ENCODE measurements around the gene PEPD.

PEPD gene

GRCh38 chr19:33393286-33394005 is 128.1 kb downstream of the PEPD start:
- no peak for DNase-seq

DNA sequence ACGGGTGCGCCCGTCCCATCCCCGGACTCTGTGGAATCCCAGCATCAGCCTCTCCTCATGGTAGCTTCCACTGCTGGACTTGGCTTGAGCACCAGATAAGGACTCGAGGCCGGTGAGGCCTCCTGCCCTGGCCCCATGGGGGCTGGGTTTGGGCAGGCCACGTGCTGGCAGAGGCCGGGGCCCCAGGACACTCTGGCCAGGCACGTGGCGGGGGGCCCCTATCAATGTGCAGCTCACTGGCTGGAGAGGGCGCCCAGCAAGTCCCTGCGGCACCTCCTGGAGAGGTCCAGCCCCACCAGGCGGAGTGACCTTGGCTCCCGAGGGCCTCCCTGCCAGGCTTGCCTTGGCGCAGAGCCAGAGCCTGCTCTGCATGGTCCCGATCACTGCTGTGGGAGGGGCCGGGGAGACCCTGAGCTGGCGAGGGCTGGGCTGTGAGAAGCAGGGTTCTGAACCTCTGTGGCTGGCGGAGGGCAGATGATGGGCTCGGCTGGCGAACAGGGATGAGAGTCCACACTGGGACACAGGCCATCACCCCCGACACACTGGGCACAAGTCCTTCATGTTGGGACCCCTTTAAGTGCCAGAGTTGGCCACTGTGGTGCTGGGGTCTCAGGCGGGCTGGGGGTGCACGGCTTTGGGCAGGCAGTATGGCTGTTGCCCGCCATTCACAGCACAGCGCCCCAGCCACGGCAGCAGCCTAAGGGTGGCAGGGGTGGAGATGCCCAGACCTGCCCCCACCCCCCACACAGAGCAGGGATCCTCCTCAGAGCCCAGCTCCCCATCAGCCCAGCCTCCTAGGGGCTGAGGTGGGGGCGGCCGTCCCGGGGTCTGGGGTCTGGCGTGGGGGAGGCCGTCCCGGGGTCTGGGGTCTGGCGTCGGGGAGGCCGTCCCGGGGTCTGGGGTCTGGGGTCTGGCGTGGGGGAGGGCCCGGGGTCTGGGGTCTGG is 129.0 kb downstream of the PEPD start:
- no peak for DNase-seq

GRCh38 chr19:33391631-33392249 is 129.9 kb downstream of the PEPD start:
- no peak for DNase-seq

GRCh38 chr19:33390908-33391630 is 130.5 kb downstream of the PEPD start:
- DNase-seq: no peak

DNA sequence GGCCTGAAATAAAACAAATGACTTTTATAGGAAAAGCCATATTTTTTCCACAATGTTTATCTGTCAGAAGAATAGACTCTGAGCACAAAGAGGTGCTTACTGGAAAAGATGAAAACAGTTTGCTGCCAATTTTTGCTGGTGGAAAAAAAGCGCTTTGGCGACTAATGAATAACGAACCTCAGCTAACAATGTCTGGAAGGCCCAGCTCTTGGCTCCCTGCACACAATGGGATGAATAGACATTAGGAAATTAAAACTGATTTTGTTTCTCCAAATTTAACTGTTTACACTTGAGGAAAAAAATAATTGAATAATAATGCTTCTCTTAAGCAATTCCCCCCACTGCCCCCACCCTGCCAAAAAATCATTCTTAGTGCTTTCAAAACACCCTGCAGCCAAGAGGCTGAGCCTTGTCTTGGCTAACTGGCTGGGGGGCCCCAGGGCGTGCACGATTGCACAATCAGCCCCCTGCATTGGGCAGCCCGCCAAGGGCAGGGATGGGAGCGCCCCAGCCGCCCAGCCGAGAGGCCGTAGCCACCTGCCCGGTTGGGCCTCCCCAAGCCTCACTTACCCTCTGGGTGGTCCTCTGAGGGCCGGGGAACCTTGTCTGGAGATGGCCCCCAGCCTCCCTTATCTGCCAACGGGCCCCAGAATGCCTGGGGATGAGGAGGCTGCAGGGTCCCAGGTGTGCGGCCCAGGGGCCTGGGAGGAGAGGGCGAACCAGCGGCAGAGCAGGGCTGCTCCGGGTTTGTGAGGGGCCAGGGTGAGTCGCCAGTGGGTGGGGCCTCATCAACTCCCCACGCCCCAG is 131.3 kb downstream of the PEPD start:
- no peak for DNase-seq

GRCh38 chr19:33389421-33390100 is 132.0 kb downstream of the PEPD start:
- no peak for DNase-seq

DNA sequence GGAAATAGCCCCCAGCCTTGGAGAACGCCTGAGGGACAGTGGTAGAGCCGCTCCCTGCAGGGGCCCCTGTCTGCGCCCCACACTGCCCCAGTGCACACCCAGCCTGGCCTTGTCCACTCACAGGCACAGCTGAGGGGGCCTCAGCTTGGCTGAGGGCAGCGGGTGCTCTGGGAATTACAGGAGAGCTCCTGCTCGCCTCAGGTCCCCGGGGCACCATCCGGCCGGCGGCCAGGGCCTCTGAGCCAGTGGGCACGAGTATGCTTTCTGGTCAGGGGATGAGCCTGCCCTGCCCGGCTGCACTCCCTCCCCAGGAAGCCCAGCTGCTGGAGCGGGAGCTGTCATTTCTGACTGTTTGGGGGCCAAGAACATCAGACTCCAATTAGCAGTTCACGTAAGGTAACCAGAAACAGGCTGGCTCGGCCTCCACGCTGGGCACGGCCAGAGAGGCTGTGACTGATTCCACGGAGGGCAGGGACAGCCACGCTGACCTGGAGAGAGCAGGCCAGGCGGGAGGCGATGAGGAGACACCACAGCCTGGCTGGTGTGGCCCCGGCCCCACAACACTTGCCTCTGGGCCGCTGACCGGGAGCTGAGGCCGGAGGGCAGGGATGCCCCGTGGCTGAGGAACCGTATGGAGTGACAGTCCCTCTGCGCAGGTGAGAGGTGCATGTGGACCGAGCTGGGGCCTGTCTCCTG is 132.7 kb downstream of the PEPD start:
- DNase-seq: no peak

- DNase-seq: no peak
These were observed 133.3 kb downstream of the PEPD start for GRCh38 chr19:33388231-33388724.

DNA sequence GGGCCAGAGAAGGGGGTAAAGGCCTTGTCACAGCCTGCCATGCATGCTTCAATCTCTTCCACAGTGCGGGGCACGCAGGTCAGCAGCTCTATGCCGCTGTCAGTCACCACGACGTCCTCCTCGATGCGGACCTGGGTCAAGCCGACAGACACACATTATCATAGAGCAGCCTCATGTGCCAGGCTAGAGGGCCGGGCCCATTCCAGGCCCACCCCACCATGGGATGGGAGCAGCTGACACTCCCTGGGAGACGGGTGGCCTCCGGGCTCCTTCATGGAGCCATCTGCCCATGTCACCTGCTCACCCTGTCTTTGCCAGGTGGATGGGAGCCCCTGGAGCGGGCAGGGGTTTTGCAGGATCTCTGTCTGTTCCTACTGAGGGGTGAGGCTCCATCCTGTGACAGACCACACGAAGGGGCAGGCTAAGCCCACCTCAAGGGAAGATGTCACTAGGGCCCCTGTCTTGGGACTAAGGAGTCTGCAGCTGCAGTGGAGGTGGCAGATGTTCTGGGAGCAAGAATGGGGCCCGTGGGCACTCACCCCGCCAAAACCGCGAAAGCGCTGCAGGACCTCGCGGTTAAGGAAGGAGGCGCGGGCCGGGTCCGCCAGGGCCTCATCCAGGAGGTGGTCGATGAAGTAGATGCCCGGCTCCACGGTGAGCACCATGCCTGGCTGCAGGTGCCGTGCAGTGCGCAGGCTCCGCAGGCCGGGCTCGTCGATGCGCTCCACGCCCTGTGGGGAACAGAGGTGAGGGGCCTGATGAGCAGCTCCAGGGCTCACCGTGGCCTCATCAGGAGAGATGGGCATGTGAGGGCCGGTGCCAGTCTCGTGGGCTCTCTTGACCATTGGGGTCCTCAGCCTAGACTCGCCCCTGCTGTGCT is 134.0 kb downstream of the PEPD start:
- DNase-seq: no peak

DNA sequence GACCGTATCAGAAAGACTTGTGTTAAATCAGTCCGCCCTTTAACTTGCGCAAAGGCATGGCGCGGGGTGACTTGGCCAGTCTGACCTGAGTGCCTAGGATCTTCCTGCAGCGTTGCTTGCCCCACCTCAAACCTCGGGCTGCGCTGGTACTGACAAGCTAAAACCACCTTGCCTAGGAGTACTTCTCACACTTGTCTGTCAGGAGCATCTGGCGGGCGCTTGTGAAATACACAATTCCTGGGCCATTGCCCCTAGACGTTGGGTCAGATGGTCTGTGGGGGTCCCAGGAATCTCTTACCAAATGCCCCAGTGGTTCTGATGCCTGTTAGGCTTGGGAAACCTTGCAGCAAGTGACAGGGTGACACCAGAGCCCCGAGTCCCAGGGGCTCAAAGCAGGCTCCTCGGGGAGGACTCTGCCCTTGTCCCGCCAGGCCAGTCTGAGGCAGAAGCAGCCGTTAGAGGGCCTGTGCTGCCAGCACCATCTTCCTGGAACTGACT is 135.2 kb downstream of the PEPD start:
- no peak for DNase-seq

DNA sequence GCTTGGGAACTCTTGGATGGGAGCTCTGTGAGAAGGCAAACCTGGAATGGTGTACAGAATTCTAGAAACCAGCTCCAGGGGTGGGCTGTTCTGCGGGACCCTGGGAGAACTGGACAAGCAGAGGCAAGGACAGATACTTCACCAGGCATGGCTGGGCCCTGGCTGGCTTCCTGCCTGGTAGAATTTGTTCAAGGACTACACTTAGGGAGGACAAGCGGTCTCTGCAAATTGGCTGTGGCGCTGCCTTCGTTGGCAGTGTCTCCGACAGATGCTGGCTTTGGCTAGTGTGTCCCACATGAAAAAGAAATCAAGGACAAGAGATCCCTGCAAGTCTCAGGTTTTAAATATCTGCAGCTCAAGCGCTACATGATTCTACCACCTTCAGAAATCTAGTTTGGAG is 135.6 kb downstream of the PEPD start:
- no peak for DNase-seq

DNA sequence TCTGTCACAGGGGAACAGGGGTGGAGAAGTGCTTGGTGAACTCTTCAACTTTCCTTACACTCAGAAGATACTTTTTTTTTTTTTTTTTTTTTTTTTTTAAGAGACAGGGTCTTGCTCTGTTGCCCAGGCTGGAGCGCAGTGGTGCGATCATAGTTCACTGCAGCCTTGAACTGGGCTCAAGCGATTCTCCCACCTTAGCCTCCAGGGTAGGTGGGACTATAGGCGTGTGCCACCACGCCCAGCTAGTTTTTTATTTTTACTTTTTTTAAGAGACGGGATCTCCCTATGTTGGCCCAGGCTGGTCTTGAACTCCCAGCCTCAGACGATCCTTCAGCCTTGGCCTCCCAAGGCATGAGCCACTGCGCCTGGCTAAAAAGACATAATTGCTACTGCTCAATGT is 136.6 kb downstream of the PEPD start:
- no peak for DNase-seq

- DNase-seq: no peak
These were observed 137.8 kb downstream of the PEPD start for GRCh38 chr19:33383720-33384292.

DNA sequence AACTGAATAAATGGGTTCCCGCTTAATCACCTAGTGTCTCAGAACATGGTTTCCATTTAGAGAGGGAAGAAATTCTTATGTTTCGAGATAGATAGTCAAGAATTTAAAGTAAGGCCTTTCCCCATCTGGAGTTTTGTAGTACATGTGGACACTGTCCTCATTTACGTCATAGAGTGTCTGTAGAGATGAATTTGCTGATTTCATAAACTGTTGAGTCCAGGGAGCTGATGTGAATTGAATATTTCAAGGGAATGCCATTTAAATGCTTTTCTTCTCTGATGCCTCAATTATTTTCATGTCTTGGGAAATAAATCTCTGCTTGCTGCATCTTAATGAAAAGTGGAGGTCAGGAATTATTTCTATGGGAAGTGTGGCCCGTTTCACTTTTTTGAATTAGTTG is 138.6 kb downstream of the PEPD start:
- no peak for DNase-seq

DNA sequence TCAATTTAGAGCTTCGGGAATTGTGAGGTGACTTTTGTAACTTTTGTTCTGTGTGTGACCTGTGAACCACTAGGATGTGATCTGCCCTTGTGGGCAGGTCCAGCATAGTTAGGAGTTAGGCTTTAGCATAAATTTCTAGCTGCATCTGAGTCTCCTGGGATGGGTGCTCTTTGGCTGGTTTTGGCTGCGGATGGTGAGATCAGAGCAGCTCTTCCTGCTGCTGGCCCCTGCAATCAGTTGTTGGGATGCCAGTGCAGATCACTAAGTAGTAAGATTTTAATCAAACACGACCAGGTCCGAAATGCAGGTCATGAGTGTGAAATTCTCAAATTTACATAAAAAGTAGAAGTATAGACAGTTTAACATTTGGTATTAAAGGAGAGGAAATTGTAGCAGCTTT is 139.6 kb downstream of the PEPD start:
- no peak for DNase-seq

DNA sequence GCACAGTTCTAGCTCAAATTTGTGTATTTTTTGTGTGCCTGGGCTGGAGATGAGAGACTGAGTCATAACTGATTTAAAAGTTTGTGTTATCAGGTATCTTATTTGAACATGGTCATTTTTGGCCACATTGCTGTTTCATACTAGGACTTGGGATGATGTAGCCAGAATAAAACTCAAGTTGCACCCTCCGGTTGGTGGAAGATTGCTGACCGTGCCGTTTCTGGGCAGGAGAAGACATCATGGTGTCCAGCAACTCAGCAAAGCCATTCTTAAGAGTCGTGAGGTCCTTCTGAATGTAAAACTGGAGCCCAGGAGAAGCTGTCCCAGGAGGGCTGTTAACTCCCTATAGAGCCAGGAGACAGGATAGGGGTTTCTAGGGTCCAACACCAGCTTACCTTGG is 140.5 kb downstream of the PEPD start:
- no peak for DNase-seq

DNA sequence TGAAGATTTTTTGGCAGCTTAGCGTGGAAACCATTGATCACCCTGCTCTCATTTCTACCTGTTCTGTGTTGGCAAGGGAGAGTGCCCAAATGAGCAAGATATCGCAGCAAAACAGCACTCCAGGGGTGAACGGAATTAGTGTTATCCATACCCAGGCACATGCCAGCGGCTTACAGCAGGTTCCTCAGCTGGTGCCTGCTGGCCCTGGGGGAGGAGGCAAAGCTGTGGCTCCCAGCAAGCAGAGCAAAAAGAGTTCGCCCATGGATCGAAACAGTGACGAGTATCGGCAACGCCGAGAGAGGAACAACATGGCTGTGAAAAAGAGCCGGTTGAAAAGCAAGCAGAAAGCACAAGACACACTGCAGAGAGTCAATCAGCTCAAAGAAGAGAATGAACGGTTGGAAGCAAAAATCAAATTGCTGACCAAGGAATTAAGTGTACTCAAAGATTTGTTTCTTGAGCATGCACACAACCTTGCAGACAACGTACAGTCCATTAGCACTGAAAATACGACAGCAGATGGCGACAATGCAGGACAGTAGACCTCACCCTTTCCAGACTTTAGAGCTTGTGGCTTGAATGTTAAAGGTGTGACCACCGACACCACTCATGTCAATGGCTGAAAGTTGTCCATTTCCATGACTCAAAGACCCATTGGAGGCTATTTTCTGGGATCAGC is 142.3 kb downstream of the PEPD start:
- DNase-seq: no peak
